Activated CD8-positive, alpha-beta memory T cell treated with anti-CD3 and anti-CD28 coated beads for 4 hours (primary cell): ENCODE measurements around the gene SYMPK.

Source experiments
- DNase-seq, 2 donors: peaks; one replicate each; pipeline ENCODE4 v3.0.0-alpha.2; 2020; ENCODE audit warnings: low read depth in 2 of 2

Gene SYMPK

GRCh38 chr19:45766869-45767346 lies 96.0 kb downstream of the SYMPK start:
- DNase-seq, result no peak

- no peak for DNase-seq
Measured at GRCh38 chr19:45766296-45766868, 96.6 kb downstream of the SYMPK start.

- DNase-seq, result no peak
Measured at GRCh38 chr19:45765702-45766295, 97.1 kb downstream of the SYMPK start.
